Measurements from ENCODE around the gene TSPAN14. TPM values are rescaled to one million over a fixed set of nuclear protein-coding genes. Genes with fewer than 3 reads are reported as not detected.

Gene TSPAN14
- total and polyA plus RNA-seq, 2 experiments from 2014 or later: 65.9 to 104 TPM

DNA sequence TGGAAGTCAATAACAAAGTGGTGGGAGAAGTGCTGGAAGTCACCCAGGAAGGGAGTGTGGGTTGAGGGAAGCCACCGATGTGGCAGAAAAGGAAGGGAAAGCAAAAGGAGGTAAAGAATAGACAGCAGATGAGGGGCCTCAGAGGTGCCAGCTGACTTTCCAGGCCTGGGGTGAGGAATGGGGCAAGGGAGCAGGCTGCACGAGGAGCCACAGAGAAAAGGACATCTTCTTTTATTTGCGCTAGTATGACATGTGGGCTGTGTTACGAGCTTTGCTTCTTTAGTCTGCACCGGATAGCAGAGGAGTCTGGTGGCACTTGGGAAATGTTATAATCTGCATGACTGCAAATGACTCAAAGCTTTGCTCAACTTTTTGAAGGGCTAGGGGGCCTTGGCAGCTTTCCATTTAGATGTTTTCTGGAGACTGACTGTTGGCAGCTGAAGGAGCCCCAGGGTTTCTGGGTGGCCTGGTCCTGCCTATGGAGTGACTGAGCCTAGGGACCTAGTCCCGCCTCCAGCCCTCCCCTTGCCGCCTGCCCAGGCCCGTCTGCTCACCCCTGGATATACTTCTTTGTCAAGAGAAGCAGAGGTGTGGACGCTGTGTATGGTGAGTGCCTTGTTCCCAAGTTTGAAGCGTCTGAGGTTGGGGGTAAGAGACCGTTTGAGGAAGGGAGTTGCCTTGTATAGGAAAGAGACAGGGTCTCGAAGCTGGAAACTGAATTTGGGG lies 40.7 kb upstream of the TSPAN14 start:
- peak overlapping the region; percentile 86 for H3K4me2 ChIP-seq
- H4K20me1 ChIP-seq (ENCODE audit: insufficient read depth, poor library complexity, severe bottlenecking): no peaks in the 10 kb centered on the region
- H3K27me3 ChIP-seq: no peaks in the 10 kb centered on the region
- peak; percentile 77 for DNase-seq (ENCODE audit: low spot score)
- TF ChIP-seq, protein P1, sequence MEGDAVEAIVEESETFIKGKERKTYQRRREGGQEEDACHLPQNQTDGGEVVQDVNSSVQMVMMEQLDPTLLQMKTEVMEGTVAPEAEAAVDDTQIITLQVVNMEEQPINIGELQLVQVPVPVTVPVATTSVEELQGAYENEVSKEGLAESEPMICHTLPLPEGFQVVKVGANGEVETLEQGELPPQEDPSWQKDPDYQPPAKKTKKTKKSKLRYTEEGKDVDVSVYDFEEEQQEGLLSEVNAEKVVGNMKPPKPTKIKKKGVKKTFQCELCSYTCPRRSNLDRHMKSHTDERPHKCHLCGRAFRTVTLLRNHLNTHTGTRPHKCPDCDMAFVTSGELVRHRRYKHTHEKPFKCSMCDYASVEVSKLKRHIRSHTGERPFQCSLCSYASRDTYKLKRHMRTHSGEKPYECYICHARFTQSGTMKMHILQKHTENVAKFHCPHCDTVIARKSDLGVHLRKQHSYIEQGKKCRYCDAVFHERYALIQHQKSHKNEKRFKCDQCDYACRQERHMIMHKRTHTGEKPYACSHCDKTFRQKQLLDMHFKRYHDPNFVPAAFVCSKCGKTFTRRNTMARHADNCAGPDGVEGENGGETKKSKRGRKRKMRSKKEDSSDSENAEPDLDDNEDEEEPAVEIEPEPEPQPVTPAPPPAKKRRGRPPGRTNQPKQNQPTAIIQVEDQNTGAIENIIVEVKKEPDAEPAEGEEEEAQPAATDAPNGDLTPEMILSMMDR (IDR thresholded peaks at IDR 0.05; ENCODE audit: poor library complexity): no peak
- TF ChIP-seq EZH2 (IDR thresholded peaks at IDR 0.05; ENCODE audit: borderline replicate concordance): no peak
- TF ChIP-seq EZH2phosphoT487 (IDR thresholded peaks at IDR 0.05; ENCODE audit: low read depth, severe bottlenecking, unreplicated experiment): no peak
- H3K79me2 ChIP-seq: peaks cover 82% of the 10 kb centered on the region
- 41% methylated on average over 12 of the region's 12 CpGs for WGBS (ENCODE audit: low lambda C conversion rate, missing lambda C conversion rate)
- no peak overlapping the region for H2AFZ ChIP-seq
- no peaks in the 10 kb centered on the region for H3K36me3 ChIP-seq (replicated peaks; ENCODE audit: insufficient read depth, low read depth)
- H3K27ac ChIP-seq: peak overlapping the region; percentile 94
- H3K4me3 ChIP-seq: no peak overlapping the region
- H3K4me1 ChIP-seq (ENCODE audit: insufficient read depth): peaks cover 86% of the 10 kb centered on the region
- H3K9me3 ChIP-seq (ENCODE audit: low read depth): no peaks in the 10 kb centered on the region
- H3K9me2 ChIP-seq (replicated peaks; ENCODE audit: insufficient read depth): no peaks in the 10 kb centered on the region

DNA sequence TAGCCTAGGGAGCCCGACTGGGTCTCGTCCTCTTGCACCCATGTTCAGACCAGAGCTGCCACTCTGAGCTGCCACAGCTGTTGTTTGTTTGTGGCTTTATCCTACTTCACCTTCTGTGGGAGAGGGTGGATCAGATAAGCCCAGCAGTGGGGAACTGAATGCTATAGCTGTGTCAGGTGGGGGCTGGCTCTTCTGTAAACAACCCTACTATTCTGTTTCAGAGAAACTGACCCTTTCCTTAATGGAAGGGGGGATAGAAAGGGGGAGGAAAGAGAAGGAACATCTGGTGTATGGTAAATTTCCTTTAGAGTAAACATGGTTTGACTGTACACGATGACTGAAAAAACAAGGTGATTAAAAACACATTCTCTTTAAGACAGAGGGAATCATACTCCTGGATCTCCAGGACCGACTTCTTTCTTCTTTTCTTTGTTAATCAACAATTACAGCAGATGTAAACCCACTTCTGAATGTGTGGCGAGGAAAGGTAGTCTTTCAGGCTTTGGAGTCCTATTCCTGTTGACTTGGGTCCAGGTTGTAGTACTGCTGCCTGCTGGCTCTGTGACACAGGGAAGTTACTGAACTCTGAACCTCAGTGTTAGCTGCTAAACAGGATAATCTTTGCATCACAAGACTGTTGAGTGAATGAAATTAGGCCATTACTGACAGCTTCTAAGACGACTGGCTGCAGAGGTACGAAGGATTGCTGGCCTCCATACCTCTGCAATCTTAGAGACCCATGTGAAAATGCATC lies 39.8 kb upstream of the TSPAN14 start:
- no peak overlapping the region for H2AFZ ChIP-seq
- H3K79me2 ChIP-seq: peaks cover 82% of the 10 kb centered on the region
- TF ChIP-seq EZH2phosphoT487 (IDR thresholded peaks at IDR 0.05; ENCODE audit: low read depth, severe bottlenecking, unreplicated experiment) (no peak), EZH2 (IDR thresholded peaks at IDR 0.05; ENCODE audit: borderline replicate concordance) (no peak)
- TF ChIP-seq, protein P1 (IDR thresholded peaks at IDR 0.05; ENCODE audit: poor library complexity): no peak
- WGBS (ENCODE audit: low lambda C conversion rate, missing lambda C conversion rate): 25% methylated on average over 7 of the region's 7 CpGs
- no peaks in the 10 kb centered on the region for H3K27me3 ChIP-seq
- no peaks in the 10 kb centered on the region for H3K9me2 ChIP-seq (replicated peaks; ENCODE audit: insufficient read depth)
- peaks cover 85% of the 10 kb centered on the region for H3K4me1 ChIP-seq (ENCODE audit: insufficient read depth)
- DNase-seq (ENCODE audit: low spot score): no peak
- H3K36me3 ChIP-seq (replicated peaks; ENCODE audit: insufficient read depth, low read depth): no peaks in the 10 kb centered on the region
- H4K20me1 ChIP-seq (ENCODE audit: insufficient read depth, poor library complexity, severe bottlenecking): no peaks in the 10 kb centered on the region
- H3K4me2 ChIP-seq: peak overlapping the region; percentile 86
- peak overlapping the region; percentile 94 for H3K27ac ChIP-seq
- no peak overlapping the region for H3K4me3 ChIP-seq
- no peaks in the 10 kb centered on the region for H3K9me3 ChIP-seq (ENCODE audit: low read depth)

DNA sequence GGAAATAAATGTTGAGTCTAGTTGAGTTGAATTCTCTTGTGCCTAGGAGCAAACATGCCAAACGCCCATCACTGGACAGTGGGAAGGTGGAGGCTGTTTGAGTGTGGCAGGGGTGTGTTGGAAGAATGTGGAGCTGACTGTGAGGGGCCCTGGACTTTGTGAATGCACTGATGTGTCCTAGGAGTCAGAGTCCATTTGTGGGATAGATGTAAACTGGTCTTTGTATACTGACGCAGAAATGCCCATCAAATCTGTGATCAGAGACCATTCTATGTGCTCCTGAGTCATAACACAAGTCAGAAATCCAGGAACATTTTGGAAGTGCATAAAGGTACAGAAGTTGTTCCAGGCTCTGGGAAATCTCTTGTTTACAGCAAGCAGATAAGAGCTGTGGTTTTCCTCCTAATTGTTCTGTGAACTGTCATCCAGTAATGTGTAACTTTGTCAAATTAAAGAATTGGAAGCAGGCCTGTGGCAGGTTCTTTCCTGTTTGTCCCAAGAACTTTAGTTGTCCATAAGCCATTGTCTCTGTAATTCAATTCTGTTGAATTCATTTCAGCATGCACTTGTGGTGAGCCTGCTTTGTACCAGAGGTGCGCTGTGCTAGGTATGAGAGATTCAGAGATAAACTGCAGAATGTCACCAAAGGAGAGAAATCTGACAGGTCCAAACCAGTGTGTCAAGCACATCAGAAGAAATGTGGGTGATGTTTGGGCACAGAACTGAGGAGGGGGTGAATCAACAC lies 38.2 kb upstream of the TSPAN14 start:
- Histone ChIP-seq H3K4me1 (ENCODE audit: insufficient read depth) (peaks cover 69% of the 10 kb centered on the region), H3K79me2 (peaks cover 82% of the 10 kb centered on the region), H3K9me2 (replicated peaks; ENCODE audit: insufficient read depth) (no peaks in the 10 kb centered on the region), H3K27me3 (no peaks in the 10 kb centered on the region), H3K4me3 (no peak overlapping the region), H3K4me2 (peak overlapping the region; percentile 86), H3K27ac (peak overlapping the region; percentile 94), H2AFZ (no peak overlapping the region), H4K20me1 (ENCODE audit: insufficient read depth, poor library complexity, severe bottlenecking) (no peaks in the 10 kb centered on the region), H3K9me3 (ENCODE audit: low read depth) (no peaks in the 10 kb centered on the region), H3K36me3 (replicated peaks; ENCODE audit: insufficient read depth, low read depth) (no peaks in the 10 kb centered on the region)
- 51% methylated on average over 3 of the region's 3 CpGs for whole genome bisulfite sequencing (ENCODE audit: low lambda C conversion rate, missing lambda C conversion rate)
- no peak for DNase-seq (ENCODE audit: low spot score)
- TF ChIP-seq, protein P1 (IDR thresholded peaks at IDR 0.05; ENCODE audit: poor library complexity): no peak
- TF ChIP-seq EZH2 (IDR thresholded peaks at IDR 0.05; ENCODE audit: borderline replicate concordance) (no peak), EZH2phosphoT487 (IDR thresholded peaks at IDR 0.05; ENCODE audit: low read depth, severe bottlenecking, unreplicated experiment) (no peak)

Data from hepatocyte (in vitro differentiated cells).